ENCODE results near the gene LCMT1.

The LCMT1 gene

GRCh38 chr16:25198021-25198420 is 86.5 kb downstream of the LCMT1 start:
- no peak for DNase-seq (ENCODE audit: low read depth)

- no peak for DNase-seq (ENCODE audit: low read depth)
These were observed 87.9 kb downstream of the LCMT1 start for GRCh38 chr16:25199457-25199856.

- peak; percentile 60 for DNase-seq (ENCODE audit: low read depth)
These were observed 99.2 kb downstream of the LCMT1 start for GRCh38 chr16:25210758-25211157.

- DNase-seq (ENCODE audit: low read depth), result no peak
These were observed 101.1 kb downstream of the LCMT1 start for GRCh38 chr16:25212636-25213035.

- DNase-seq (ENCODE audit: low read depth), result no peak
These were observed 102.3 kb downstream of the LCMT1 start for GRCh38 chr16:25213709-25214397.

- DNase-seq (ENCODE audit: low read depth), result no peak
These were observed 105.6 kb downstream of the LCMT1 start for GRCh38 chr16:25217112-25217511.

GRCh38 chr16:25217921-25218320 is 106.4 kb downstream of the LCMT1 start:
- DNase-seq (ENCODE audit: low read depth), result no peak

- DNase-seq (ENCODE audit: low read depth), result no peak
These were observed 107.7 kb downstream of the LCMT1 start for GRCh38 chr16:25219070-25219737.

GRCh38 chr16:25222959-25223358 is 111.4 kb downstream of the LCMT1 start:
- no peak for DNase-seq (ENCODE audit: low read depth)

GRCh38 chr16:25223964-25224363 is 112.4 kb downstream of the LCMT1 start:
- DNase-seq (ENCODE audit: low read depth), result no peak

- no peak for DNase-seq (ENCODE audit: low read depth)
These were observed 113.3 kb downstream of the LCMT1 start for GRCh38 chr16:25224731-25225319.

Measured in stromal cell of bone marrow (primary cell).